HG02885 (cell line): ENCODE data around the gene FAM186B.

Experiments used
- ATAC-seq: cut with Tn5 transposase; IDR thresholded peaks from one replicate; pipeline ENCODE4 v1.9.1; 2021; ENCODE audit warnings: mild to moderate bottlenecking; ENCODE audit not compliant: unreplicated experiment, poor library complexity

Gene FAM186B

DNA sequence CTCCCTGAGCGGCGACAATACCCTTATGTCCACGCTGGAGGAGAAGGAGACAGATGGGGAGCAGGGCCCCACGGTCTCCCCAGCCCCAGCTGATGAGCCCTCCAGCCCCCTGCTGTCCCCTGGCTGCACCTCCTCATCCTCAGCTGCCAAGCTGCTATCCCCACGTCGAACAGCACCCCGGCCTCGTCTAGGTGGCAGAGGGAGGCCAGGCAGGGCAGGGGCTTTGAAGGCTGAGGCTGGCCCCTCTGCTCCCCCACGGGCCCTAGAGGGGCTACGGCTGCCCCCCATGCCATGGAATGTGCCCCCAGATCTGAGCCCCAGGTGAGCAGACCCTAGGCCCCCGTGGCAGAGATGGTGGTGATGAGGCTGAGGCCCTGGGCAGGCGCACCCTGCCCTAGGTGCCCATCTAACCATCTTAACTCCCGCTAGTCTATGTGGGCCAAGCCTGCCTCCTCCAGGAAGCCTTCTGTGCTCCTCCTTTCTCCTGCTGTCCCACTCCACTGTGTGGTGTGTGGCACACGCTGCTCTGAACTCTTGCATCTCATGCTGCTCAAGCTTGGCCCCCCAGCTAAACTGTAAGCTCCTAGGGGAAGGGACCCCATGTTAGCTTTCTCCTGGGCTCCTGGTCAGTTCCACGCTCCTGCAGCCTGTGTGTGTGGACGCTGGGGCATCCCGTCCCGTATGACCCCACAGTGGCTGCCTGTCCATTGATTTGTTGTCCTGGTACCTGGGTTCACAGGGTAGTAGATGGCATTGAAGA, 49.6 kb downstream of the FAM186B start:
- ATAC-seq: no peak

DNA sequence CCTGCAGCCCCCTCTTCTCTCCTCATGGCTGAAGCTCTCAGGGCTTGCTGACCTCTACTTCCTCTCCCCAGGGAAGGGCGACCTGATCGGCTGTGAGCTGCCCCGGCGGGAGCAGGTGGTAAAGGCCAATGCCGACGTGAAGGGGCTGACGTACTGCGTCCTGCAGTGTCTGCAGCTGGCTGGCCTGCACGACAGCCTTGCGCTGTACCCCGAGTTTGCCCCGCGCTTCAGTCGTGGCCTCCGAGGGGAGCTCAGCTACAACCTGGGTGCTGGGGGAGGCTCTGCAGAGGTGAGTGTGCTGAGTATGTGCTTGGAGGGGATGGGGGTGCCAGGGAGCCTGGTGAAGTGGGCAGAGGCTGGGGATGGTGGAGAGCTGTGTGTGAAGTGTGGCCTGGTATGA, 51.2 kb downstream of the FAM186B start:
- ATAC-seq: no peak

DNA sequence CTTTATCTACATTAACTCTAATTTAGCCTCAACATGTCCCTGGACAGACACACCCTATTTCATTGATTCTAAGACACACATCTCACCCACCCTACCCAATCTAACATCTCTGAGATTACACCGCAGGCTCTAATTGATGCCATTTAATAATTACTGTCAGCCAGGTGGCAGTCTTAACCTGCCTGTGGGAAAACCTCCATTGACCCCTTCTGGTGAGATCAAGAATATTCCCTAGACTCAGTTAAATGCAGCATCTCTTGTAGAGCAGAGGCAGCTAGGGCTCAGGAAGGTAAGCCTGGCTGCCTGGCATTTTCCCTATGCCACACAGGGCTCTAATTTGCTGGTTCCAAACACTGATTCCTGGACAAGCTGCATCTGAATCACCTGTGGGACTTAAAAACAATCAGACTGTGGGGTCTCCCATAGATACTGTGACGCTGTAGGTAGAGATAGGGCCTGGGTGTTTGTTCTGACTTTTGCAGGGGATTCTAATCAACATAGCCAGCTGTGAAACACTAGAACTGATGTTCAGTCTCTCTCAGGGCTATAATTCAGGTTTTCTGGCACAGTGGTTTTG, 51.8 kb downstream of the FAM186B start:
- no peak for ATAC-seq

DNA sequence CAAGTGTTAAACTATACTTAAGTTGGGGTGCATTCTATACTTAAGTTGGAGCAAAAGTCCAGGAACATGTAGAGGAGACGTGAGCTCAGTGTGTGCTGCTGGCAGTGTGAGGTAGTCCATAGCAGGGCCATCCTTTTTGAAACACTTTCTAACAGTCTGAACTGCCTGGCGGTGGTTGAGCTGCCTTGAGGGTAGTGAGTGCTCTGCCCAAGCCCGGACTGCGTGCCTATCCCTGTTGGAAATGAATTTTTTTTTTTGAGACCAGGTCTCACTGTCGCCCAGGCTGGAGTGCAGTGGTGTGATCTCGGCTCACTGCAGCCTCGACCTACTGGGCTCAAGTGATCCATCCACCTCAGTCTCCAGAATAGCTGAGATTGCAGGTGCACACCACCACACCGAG, 52.5 kb downstream of the FAM186B start:
- no peak for ATAC-seq

DNA sequence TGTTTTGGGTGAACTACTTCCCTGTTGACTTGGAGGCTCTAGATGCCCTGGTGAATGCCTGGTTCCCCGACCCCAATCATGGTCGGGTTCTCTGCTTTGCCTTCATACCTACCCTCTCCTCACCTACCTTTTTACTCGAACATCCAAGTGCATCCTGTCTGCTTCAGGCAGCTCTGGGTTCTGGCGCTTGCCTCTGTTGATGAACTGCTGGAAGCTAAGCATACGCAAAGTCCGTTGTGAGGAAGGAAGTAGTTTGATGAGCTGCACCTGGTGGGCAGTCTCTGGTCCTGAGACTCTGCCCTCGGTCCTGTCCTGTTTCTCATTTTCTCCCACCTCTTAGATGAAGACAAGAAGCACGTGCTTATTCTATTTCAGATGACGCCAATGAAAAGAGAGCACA, 53.0 kb downstream of the FAM186B start:
- ATAC-seq: no peak

DNA sequence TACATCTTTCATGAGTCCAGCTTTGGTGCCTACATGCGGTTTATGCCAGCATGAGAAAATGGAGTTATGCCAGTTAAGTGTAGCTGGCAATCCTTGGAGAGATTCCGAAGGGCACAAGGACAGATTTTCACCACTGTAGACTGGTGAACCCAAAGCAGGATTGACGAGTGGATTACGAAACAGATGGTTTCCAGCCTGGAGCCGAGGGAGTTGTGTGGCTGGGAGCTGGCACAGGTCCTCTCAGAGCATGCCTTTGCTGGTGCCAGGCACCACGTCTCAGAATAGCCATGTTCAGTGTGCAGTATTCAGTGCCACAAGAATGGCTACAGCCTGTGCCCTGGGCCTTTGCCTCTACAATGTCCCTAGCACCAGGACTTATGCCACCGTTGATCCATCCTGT, 53.4 kb downstream of the FAM186B start:
- ATAC-seq: no peak

DNA sequence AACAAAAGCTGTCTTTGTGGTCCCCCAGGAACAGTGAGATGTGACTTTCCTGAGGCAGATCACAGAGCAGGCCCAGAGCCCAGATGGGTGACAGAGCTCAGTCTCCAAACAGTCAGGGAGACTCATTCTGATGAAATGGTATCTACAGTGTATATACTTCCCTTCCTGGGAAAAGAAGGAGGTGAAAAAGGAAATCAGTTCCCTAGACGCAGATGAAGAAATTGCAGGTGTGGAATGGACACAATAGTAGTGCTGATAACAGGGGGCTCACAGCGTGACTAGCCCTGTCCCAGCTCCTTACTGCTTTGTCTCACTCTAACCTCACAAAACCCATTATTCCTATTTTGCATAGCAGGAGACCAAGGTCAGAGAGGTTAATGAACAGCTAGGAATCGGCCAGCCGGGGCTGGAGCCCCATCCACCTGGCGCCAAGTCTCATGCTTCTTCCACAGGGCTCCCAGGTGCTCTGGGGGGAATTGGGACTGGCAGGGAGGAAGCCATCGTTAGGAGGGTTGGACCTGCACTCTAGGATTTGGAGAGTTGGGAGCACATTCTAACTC, 54.7 kb downstream of the FAM186B start:
- no peak for ATAC-seq

DNA sequence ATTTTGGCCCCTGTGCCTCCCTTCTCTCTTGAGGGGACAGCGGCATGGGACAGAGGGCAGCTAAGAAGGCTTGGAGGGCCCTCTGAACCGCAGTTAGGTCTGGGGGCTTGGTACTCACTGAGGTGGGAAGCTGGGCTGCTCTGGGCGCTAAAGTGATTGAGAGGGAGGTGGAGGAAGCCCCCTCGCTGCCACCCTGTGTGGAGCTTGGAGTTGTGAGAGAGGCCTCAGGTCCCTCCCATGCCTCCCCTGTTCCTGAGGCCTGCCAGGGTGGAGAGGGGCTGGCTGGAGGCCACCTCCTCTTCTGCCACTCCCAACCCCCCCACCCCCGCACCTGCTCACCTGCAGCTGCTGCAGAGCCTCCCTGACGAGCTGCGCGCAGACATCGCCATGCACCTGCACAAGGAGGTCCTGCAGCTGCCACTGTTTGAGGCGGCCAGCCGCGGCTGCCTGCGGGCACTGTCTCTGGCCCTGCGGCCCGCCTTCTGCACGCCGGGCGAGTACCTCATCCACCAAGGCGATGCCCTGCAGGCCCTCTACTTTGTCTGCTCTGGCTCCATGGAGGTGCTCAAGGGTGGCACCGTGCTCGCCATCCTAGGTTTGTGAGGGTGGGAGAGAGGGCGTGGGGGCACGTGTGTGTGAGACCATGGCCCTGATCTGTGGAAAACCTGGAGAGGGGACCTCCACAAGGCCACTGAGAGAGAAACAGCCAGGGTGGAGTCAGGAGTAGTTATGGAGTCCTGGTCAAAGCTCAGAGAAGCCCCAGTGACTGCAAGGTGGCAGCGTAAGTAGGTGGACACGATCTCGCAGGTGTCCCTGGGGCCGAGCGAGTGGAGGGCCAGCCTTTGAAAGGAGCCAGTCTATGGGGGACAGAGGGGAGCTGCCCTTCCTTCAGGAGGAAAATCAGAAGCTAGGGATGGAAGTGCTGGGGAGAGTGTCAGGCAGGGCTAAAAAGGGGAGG, 55.4 kb downstream of the FAM186B start:
- ATAC-seq: no peak

DNA sequence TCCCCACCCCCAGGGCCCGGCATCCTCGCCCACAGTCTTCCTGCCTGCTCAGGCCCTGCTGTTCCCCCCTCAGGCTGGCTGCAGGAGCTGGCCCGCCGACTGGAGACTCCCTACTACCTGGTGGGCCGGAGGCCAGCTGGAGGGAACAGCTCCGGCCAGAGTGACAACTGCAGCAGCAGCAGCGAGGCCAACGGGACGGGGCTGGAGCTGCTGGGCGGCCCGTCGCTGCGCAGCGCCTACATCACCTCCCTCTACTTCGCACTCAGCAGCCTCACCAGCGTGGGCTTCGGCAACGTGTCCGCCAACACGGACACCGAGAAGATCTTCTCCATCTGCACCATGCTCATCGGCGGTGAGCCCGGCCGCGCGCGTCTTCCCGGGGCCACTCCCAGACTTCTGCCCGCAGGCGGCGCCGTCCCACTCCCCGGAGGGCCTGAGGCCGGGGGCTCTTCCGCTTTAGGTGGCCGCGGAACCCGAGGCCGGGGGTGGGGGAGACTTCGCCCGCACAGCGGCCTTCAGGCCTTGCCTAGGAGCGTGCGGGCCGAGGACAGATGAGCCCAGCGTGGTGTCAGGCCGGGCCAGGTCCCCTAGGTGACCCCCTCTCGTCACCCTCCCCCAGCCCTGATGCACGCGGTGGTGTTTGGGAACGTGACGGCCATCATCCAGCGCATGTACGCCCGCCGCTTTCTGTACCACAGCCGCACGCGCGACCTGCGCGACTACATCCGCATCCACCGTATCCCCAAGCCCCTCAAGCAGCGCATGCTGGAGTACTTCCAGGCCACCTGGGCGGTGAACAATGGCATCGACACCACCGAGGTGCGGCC, 56.4 kb downstream of the FAM186B start:
- ATAC-seq: no peak

DNA sequence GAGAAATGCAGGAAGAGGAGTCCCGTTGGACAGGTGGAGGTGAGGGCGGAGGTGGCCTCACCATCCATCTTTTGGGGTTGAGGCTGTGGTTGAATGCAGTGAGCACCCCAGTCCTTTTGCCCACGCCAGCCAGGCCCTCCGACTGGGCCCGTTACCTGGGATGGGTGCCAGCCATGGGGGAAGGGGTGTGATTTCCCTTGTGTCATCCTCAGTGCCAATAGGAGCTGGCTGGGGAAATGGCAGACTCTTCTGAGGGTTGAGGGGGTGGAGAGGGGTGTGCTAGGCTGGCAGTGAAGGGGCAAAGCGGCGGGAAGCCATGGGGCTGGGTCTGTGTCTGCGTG, 57.0 kb downstream of the FAM186B start:
- ATAC-seq: no peak

DNA sequence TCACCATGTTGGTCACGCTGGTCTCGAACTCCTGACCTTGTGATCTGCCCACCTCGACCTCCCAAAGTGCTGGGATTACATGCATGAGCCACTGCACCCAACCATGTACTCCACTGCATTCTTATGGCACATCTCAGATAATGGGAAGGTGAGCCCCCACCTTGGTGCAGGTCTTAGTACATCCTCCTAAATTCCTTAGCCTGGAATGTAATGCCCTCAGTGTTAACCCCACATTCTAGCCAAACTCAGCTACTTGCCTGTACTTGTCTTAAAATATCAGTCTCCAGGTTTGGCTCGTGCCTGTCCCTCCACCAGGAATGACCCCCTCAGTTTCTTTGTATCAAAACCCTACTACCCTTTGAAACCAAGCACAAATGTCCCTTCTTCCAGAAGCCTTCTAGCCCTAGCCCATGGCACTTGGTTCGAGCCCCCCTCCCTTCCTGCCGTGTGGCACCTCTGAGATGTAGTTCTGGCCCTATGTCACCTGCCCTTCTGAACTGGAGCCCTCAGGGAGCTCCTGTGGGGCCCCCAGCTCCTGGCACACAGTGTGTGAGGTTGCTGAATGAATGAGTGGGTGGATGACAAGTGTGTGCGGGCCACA, 58.2 kb downstream of the FAM186B start:
- no peak for ATAC-seq

DNA sequence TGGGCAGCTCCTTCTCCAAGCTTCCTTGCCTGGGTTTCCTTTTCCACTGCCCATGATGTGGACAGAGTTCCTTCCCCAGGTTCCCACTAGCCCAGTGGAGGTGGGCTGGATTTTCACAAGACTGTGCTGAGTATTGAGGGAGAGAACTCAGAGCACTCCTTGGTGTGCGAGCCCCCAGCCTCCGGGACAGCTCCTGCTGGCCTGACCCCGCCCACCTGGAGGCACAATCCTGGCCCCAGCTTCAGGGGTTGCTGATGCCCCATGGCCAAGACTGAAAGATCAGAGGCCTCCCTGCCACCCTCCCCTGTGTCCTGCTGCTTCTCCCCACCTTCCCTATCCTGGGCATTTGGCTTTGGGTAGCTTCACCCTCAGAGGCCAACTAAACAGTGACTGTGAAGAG, 59.0 kb downstream of the FAM186B start:
- ATAC-seq: no peak

DNA sequence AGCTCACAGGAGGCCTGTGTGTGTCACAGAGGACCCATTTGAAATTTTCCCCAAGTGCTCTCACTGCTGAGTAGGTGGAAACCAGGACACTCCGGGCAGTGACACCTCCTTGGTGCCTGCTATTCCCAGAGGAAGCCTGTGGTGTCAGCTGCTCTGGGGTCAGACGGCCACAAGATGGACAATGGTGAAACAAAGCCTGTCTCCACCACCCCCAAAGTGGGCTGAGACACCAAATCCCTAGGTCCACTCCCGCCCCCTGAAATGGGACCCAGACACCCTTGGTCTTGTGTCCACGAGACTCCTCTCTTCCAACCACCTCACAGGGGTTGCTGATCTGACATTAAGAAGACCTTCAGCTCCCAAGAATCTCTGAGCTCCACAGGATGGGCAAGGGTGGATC, 59.6 kb downstream of the FAM186B start:
- ATAC-seq: no peak

DNA sequence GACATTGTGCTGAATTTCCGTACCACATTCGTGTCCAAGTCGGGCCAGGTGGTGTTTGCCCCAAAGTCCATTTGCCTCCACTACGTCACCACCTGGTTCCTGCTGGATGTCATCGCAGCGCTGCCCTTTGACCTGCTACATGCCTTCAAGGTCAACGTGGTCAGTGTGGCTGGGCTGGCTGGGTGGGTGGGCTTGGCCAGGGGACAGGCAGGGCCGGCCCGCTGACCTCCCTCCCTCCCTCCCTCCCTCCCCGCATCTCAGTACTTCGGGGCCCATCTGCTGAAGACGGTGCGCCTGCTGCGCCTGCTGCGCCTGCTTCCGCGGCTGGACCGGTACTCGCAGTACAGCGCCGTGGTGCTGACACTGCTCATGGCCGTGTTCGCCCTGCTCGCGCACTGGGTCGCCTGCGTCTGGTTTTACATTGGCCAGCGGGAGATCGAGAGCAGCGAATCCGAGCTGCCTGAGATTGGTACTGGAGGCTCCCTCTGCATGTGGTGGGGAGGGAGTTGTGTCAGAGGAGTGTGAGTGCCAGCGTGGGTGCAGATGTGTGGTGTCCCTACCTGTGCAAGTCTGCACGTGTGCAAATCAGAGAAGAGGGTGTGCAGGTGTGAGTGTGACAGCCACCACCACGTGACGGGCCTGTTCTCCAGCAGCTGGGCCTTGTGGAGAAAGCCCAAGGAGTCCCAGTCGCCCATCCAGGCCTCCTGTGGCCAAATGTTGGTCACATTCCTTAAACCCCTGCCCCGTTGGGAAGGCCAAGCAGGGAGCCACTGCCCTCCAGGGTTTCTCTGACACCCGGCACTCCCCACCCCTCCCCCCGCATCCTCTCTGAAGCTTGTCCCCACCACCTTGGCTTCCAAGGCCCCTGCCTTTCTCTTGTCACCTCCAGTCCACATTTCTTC, 61.3 kb downstream of the FAM186B start:
- ATAC-seq: no peak

DNA sequence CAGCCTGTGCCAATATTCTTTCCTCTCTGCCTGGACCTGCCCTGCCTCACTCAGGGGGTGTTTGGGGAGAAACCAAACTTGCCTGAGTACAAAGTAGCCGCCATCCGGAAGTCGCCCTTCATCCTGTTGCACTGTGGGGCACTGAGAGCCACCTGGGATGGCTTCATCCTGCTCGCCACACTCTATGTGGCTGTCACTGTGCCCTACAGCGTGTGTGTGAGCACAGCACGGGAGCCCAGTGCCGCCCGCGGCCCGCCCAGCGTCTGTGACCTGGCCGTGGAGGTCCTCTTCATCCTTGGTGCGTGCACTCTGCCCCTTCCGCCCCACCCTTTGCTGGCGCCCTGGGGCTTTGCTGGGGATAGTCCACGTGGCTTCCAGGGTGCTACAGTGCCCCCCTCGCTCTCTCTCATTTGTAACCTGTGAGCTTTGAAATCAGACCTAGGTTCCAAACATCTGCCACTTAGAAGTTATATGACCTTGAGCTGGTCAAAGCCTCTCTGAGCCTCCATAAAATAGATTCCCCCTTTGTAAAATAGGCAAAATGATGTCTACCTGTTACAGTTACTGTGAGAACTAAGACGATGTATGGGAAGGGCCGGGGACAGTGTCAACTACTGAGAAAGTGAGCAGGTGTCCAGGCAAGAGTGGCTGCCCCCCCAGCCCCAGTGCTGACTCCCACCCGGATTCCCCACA, 62.1 kb downstream of the FAM186B start:
- no peak for ATAC-seq

DNA sequence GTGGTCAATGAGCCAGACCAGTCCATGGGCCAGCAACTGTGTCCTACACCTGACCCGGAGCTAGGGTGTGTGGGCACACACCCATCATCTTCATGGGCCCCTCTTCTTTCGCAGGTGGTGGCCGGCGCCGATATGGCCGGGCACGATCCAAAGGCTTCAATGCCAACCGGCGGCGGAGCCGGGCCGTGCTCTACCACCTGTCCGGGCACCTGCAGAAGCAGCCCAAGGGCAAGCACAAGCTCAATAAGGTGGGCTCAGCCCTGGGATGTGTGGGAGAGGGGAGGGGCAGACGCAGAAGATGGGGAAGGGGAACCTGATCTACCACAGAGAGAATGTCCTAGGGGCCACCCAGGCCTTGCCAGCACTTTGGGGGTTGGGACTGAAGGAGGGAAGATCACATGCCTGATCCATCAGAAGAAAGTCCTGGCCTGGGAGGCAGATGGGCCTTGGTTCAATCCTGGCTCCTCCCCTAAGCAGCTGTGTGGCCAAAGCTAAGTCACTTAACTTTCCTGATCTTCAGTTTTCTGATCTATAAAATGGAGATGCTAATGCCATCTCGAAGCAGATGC, 62.8 kb downstream of the FAM186B start:
- ATAC-seq: no peak

DNA sequence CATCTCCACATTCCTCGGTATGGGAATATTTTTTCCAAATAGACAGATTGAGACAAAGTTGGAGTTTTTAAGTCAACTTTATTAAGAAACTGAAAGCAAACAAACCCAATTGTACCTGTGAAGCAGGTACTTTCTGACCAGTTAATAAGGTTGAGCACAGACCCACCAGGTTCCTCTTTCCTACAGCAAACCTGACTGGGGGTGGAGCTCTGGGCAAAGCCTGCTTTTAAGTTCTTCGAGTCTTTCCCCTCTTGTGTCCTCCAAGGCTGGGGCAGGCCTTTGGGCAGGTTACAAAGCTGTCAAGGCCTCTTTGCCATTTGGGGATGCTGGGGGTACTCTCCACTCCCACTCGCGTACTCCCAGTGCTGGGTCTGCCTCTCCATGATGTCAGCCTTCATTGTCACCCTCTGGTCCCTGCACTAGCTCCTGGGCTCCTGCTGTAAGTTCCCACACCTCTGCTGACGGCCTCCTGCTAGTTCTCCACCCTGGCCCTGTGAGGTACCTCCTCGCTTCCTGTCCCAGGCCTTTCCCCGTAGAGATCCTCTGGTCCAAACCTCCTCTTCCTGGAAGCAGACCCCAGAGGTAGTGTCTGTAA, 63.4 kb downstream of the FAM186B start:
- ATAC-seq: no peak
